ENCODE data around the gene SLC38A9.
"Not testable (repeated sequence)": the region's sequence is repeated elsewhere in the genome, so short reads cannot be mapped to it uniquely, and the experiment has no call there.

SLC38A9 gene

GRCh38 chr5:55613112-55613868, 98.8 kb downstream of the SLC38A9 start:
- DNase-seq (ENCODE audit: low read depth in 2 of 2, low spot score in 1 of 2), result no peak

GRCh38 chr5:55610542-55610941, 101.6 kb downstream of the SLC38A9 start:
- DNase-seq (ENCODE audit: low read depth in 2 of 2, low spot score in 1 of 2), result no peak

DNA sequence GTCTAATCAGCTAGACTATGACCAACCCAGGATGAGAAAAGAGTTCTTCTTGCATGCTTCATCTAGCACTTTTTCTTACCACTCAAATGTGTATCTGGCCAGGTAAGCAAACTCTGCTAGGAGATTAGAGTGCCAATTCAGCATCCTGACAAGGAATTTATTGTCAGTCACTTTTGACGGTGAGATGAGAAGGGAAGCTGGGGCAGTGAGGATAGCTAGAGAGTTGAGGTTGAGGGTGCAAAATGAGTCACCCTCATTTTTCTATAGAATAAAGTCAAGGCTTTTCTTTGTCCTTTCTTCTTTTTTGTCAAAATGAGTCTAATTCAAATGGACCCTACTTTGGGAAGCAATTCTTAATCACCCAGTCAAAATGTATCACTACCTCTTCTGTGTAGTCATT, 102.7 kb downstream of the SLC38A9 start:
- DNase-seq (ENCODE audit: low read depth in 2 of 2, low spot score in 1 of 2), result no peak

GRCh38 chr5:55608595-55609349, 103.4 kb downstream of the SLC38A9 start:
- DNase-seq (ENCODE audit: low read depth in 2 of 2, low spot score in 1 of 2), result no peak

DNA sequence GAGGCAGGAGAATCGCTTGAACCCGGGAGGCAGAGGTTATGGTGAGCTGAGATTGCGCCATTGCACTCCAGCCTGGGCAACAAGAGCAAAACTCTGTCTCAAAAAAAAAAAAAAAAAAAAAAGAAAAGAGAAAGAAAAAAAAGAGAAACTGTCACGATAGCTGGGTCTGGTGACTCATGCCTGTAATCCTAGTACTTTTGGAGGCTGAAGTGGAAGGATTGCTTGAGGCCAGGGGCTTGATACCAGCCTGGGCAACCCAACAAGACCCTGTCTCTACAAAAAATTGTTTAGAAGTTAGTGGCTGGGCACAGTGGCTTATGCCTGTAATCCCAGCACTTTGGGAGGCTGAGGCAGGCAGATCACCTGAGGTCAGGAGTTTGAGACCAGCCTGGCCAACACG, 104.8 kb downstream of the SLC38A9 start:
- DNase-seq (ENCODE audit: low read depth in 2 of 2, low spot score in 1 of 2), result not testable (repeated sequence)

GRCh38 chr5:55604611-55605067, 107.5 kb downstream of the SLC38A9 start:
- no peak for DNase-seq (ENCODE audit: low read depth in 2 of 2, low spot score in 1 of 2)

DNA sequence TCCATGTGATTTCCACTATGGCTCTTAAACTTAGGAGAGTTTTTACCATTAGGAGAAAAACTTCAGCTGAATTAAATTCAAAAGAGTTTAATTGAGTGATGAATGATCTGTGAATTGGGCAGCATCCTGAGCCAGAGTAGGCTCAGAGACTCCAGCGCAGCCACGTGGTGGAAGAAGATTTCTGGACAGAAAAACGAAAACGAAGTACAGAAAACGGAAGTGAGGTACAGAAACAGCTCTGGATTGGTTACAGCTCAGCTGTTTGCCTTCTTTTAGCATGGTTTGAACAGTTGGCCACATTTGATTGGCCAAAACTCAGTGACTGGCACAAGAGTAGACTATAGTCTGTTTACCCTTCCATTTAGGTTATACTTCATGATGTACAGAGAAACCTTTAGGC, 108.2 kb downstream of the SLC38A9 start:
- no peak for DNase-seq (ENCODE audit: low read depth in 2 of 2, low spot score in 1 of 2)

GRCh38 chr5:55601628-55602027, 110.5 kb downstream of the SLC38A9 start:
- no peak for DNase-seq (ENCODE audit: low read depth in 2 of 2, low spot score in 1 of 2)

- DNase-seq (ENCODE audit: low read depth in 2 of 2, low spot score in 1 of 2), result no peak
Measured at GRCh38 chr5:55601204-55601618, 110.9 kb downstream of the SLC38A9 start.

DNA sequence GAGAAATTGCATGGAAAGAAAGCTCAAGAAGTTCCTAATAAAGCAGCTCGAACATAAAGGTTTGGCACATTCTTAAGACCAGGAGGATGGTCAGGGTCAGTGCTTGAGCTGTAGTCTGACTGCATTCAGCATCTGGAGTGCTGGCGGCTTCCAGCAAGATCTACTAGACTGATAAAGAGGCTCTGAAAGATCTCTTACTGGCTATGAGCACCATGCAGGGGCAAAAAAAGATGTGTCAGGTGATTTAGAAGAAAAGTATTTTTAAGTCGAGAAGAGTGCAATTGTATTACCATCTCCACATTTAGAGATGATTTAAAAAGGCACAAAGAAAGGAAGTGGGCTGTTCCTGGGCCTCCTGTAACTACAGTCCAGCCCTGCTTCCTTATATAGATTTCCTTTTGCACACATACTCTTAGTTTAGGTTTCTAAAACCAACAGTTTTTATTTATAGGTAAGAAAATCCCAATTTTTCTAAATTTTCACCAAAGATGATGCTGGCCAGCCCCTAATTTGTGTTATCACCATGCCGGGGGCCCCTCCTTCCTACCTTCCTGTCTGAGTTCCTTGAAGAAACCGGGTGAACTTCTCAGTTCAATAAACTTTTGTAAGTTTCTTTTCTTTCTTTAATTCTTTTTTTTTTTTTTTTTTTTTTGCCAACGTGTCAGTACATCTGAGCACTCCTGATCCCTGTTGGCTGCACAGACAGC, 111.5 kb downstream of the SLC38A9 start:
- no peak for DNase-seq (ENCODE audit: low read depth in 2 of 2, low spot score in 1 of 2)

DNA sequence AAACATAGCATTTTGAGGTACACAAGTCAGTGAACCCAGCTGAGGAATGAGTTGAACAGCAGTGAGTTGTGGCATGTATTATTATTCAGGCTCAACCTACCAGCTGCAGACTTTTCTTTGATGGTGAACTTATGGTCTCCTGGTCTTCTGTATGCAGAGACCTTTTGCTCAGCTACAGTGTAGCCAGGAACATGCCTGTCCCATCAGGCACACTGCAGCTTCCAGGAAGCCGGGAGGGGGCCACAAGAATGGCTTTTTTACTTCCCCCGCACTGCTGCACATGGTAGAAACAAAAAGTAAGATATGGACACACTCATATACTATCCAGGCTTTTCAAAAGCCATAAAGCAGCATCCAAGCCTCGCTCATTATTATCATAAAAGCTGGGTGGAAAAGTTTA, 112.0 kb downstream of the SLC38A9 start:
- DNase-seq (ENCODE audit: low read depth in 2 of 2, low spot score in 1 of 2), result no peak

- DNase-seq (ENCODE audit: low read depth in 2 of 2, low spot score in 1 of 2), result no peak
Measured at GRCh38 chr5:55599148-55600050, 112.7 kb downstream of the SLC38A9 start.

DNA sequence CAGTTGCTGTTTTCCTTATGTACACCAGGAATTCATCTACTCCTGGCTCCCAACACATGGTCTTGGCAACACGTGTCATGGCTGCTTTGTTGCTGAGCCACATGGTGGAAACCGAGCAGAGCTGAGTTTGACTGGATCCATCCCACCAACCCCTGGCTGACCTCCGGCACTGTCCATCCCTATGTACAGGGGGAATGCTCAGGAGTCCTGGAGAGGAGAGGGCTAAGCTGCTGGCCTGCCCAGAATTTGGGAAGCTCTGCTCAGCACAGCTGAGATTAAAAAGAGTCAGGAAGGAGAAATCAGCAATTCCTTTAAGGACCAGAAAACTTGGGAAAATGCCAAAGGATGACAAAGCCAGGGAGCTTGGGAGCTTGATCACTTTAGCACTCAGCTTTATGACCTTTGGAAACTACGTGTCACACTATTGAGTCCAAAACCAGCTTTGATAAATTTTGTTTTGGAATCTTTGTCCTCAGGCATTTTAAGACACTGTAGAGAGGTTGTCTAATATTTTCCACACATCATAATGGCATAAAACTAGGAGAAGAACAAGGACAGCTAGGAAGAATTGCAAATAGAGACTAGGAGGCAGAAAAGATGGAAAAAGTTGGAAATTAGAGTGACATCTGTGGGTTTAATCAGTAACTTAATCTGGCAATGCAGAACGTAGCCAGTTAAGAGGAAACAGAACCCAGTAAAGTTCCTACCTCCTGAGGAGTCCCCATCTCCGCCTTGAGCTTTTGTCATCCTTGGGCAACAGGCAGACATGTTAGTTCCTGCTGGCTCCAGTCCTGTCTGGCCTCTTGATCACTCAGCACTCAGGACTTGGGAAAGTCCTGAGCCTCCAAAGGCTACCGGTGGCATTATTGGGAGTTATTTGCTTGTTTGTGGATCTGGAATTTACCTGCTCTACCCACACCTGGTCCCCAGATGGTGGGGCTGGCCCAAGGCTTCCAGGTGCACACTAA, 114.8 kb downstream of the SLC38A9 start:
- no peak for DNase-seq (ENCODE audit: low read depth in 2 of 2, low spot score in 1 of 2)

DNA sequence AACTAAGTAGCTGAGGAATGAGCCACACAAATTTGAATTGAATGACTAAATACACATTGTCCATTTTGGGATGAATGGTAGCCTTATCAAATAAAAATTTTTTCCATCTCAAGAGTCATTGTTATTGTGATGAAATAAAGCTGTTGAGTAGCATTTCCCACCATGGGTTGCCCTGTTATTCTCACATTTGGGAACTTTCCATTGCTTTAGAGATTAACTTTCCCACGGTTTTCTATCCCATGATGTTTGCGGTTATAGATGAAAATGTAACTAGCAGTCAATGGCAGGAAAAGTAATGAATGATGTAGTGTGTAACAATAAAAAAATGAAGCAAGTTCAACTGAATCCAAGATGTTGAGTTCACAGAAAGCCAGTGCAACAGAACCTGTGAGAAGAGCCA, 117.5 kb downstream of the SLC38A9 start:
- no peak for DNase-seq (ENCODE audit: low read depth in 2 of 2, low spot score in 1 of 2)

DNA sequence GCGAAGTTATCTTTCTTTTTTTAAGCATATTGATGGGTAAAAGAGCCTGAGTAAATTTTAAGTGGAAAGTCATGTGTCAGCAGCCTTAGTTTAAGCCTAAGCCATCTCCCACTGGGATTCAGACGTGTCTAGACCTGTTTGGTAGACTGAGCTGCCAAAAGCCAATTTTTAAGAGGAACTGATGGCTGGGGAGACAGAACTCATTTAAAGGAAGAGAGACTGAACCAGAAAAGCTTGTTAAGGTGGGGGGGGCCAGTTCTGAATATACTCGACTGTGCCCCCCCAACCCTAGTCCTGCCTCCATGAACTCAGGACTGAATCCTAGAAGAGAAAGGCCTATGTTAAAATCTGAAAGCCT, 119.0 kb downstream of the SLC38A9 start:
- no peak for DNase-seq (ENCODE audit: low read depth in 2 of 2, low spot score in 1 of 2)

DNA sequence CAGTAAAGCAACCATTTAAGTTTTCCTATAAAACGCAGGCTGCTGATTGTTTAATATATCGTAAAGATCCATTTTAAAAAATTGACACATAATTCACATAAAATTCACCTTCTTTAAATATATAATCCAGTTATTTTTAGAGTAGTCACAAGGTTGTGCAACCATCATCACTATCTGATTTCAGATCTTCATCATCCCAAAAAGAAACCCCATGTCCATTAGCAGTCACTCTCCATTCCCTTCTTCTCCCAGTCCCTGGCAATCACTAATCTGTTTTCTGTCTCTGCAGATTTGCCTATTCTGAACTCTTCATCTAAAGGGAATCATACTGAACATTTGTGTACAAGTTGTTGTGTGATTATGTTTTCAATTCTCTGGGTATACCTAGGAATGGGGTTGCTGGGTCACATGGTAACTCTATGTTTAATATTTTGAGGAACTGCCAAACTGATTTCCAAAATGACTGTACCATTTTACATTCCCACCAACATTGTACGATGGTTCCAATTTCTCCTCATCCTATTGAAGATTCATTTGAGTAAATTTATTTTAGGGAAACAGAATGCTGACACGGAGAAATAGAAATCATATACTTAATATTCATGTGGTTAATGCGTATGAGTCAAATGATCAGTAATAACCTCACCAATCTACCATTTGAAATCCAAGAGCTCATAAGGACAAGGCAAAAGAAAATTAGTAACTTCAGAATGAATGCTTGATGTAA, 119.6 kb downstream of the SLC38A9 start:
- no peak for DNase-seq (ENCODE audit: low read depth in 2 of 2, low spot score in 1 of 2)

- no peak for DNase-seq (ENCODE audit: low read depth in 2 of 2, low spot score in 1 of 2)
Measured at GRCh38 chr5:55591686-55592085, 120.4 kb downstream of the SLC38A9 start.

DNA sequence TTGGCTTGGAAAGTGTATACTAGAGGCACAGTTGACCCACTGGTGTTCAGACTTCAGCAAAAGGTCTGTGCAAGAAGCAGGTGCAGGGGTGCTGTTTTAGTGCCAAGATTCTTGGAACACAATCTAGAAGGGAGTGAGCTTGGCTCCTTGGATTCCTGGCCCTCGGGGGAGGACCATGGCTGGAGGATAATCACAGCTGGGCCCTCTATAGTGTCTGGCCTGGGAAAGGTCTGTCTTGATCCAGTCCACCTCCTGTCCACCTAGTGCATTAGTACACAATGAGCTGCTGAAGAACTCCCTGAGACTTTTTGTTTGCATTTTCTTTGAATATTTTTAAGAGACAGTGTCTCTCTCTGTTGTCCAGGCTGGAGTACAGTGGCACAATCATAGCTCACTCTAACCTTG, 126.9 kb downstream of the SLC38A9 start:
- no peak for DNase-seq (ENCODE audit: low read depth in 2 of 2, low spot score in 1 of 2)

Measured in stimulated activated CD8-positive, alpha-beta memory T cell treated with anti-CD3 and anti-CD28 coated beads, Interleukin-4, amount 100 ng/mL, for 1 hour (primary cell).